GM12864 (cell line): ENCODE measurements around the gene ZNF462.

ENCODE experiments used
- DNase-seq: peaks from one replicate; pipeline ENCODE4 v3.0.0-alpha.2; 2011; ENCODE audit warnings: low read depth
- H3K4me3 ChIP-seq: 2 replicates; pipeline ENCODE4 v1.5.1; 2011; ENCODE audit warnings: mild to moderate bottlenecking, low read depth, low read length, control low read depth
- TF ChIP-seq, protein P1 (sequence below): IDR thresholded peaks from 2 replicates; pipeline ENCODE4 v1.5.1; 2011; ENCODE audit warnings: low read depth, mild to moderate bottlenecking, moderate library complexity, low read length, control low read depth, inconsistent platforms; ENCODE audit errors: missing control alignments

Gene ZNF462

DNA sequence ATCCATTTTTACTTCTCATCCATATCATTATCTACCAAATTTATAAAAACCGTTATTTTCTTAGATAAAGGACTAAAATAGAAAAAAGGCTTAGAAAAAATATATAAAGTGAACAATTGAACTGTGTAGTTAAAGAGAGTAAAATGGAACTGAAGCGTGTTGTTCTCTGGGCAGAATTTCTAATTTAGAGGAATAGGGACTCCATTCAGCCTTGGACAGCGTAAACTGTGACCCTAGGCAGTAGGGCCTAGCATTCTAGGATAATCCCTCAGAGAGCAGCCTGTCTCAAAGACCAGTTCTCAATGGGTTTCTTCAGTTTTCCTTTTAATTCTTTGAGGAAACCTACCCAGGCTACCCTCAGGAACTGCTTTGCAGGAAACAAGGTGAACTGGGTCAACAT is 11.1 kb downstream of the ZNF462 start:
- no peak for DNase-seq
- H3K4me3 ChIP-seq, result no peak overlapping the region
- TF ChIP-seq, protein P1, sequence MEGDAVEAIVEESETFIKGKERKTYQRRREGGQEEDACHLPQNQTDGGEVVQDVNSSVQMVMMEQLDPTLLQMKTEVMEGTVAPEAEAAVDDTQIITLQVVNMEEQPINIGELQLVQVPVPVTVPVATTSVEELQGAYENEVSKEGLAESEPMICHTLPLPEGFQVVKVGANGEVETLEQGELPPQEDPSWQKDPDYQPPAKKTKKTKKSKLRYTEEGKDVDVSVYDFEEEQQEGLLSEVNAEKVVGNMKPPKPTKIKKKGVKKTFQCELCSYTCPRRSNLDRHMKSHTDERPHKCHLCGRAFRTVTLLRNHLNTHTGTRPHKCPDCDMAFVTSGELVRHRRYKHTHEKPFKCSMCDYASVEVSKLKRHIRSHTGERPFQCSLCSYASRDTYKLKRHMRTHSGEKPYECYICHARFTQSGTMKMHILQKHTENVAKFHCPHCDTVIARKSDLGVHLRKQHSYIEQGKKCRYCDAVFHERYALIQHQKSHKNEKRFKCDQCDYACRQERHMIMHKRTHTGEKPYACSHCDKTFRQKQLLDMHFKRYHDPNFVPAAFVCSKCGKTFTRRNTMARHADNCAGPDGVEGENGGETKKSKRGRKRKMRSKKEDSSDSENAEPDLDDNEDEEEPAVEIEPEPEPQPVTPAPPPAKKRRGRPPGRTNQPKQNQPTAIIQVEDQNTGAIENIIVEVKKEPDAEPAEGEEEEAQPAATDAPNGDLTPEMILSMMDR, result no peak

DNA sequence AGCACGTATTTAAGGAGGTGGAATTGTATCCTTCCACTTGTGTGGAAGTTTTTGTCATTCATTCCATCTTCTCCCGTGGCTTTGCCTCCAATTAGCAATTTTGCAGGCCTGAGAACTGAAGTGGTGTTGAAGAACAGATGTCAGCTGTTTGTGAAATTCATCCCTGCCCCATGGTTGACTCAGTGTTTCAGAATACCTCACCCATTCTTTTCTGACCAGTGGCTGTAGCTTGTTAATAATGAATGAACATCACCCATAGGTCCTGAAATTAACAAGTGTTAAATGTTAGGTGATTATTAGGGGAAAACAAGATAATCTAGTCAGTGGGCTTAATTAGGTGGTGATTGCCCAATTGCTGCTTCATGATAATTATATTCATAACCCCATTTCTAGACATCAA is 11.7 kb downstream of the ZNF462 start:
- TF ChIP-seq, protein P1, result no peak
- no peak overlapping the region for H3K4me3 ChIP-seq

DNA sequence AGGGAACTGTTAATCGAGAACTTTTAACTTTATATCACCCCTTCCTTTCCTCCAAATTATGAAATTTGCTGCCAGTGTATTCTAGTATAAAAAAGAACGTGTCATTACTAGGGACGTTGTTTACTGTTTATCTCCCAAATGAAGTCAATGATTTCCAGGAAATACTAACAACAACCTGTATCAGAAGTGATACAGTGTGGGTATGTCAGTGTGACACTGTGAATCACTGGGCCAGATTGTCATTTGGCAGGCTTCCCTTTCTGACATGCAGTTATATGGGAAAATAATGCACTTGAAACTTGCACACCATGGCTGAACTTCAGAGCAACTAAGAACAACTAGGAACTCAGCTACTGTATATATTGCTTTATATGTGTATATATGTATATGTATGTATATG is 12.6 kb downstream of the ZNF462 start:
- no peak for DNase-seq
- TF ChIP-seq, protein P1, result no peak
- H3K4me3 ChIP-seq, result no peak overlapping the region

More for the DNA sequence above, 11.7 kb downstream of the ZNF462 start:
- DNase-seq, result no peak

DNA sequence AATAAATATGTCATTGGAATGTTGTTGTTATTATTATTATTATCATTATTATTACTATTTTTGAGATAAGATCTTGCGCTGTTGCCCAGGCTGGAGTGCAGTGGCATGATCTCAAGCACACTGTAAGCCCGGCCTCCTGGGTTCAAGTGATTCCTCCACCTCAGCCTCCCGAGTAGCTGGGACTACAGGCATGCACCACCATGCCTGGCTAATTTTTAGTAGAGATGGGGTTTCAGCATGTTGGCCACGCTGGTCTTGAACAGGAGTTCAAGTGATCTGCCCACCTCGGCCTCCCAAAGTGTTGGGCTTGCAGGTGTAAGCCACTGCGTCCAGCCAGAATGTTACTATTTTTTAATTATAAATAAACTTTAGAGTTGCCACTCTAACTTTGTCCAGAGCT is 14.4 kb downstream of the ZNF462 start:
- no peak overlapping the region for H3K4me3 ChIP-seq
- DNase-seq, result no peak
- TF ChIP-seq, protein P1, result no peak

DNA sequence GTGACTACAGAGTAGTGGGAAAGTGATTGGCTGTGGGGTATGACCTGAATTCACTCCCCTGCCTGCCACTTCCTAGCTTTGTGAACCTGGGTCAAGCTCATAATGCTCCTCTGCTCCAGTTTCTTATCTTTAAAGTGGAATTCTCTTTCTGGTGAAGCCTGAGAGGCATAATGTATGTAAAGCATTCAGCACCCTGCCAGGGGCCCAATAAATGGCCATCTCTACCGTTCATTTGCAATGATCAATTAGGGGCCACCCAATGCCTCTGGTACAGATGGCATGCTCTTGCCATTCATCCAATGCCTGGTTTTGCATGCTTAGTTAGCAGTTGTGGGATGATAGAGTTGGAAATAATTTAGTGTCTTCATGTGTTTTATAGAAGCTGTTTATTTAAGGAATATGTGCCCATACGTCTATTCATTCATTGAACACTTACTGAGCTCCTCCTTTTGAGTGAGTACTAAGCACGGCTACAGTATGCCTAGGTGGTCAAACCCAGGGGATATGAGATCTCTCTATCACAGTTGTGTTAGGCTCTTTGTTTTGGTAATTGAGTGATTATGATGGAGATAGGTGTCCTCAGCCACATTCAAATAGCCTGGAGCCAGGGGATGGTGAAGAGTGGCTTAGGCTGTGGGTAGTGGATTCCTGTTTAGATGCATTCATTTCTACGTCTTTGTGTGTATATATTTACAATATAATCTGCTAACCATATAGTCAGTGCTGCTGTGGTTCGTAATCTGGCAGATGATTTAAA is 15.3 kb downstream of the ZNF462 start:
- no peak overlapping the region for H3K4me3 ChIP-seq

DNA sequence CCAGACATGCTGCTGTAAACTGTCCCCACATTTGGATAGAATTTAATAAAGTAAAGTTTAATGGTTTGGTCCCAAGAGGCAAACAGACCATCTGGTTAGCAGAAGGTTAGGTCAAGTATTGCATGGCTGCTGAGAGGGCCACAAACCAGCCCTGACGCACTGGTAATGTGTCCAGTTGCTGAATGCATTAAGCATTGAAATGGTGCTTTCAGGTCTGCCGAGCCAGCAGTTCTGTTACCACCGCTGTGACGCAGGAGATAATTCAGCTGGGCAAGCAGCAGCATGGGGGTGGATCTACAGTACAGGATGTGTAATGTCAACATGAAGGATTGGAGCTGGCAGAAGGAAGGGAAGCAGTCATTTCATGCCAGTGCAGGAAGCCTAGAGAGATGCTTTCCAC is 16.0 kb downstream of the ZNF462 start:
- TF ChIP-seq, protein P1, result no peak
- no peak for DNase-seq
- H3K4me3 ChIP-seq, result no peak overlapping the region

More for the DNA sequence above, 15.3 kb downstream of the ZNF462 start:
- TF ChIP-seq, protein P1, result no peak
- no peak for DNase-seq

DNA sequence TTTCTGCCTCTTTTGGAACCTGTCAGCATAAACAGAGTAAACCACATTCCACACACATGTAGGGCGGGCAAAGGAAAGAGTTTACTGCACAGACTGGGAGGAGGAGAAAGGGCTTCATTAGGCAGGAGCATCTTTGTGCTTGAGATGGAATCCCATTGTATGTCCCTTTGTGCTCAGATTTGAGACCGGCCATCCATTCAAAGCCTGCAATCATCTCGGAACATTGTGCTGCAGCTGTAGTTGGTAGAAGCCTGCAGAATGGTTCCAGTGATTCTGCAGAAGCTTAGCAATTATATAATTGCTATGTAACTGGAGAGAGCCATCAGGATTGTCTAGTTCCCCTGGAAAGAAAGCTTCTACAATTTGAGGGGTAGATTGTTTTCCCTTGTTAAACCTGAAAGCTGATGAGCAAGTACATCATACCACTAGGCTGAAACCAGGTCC is 16.5 kb downstream of the ZNF462 start:
- no peak for DNase-seq
- TF ChIP-seq, protein P1, result no peak

More for the DNA sequence above, 16.5 kb downstream of the ZNF462 start:
- H3K4me3 ChIP-seq, result no peak overlapping the region
